Measurements from ENCODE around the gene CENPP. TPM values are rescaled to one million over a fixed set of nuclear protein-coding genes. Genes with fewer than 3 reads are reported as not detected.

The CENPP gene
- total RNA-seq, 1 donor from 2014 or later = 13.1 TPM

- DNase-seq (ENCODE audit: low read depth) = no peak
Measured at GRCh38 chr9:92652461-92652860, 326.7 kb downstream of the CENPP start.

- DNase-seq (ENCODE audit: low read depth) = peak; percentile 52
Measured at GRCh38 chr9:92654481-92655301, 328.9 kb downstream of the CENPP start.

GRCh38 chr9:92655366-92655765 is 329.6 kb downstream of the CENPP start:
- DNase-seq (ENCODE audit: low read depth) = no peak

- no peak for DNase-seq (ENCODE audit: low read depth)
Measured at GRCh38 chr9:92655896-92656536, 330.3 kb downstream of the CENPP start.

GRCh38 chr9:92656537-92656925 is 330.8 kb downstream of the CENPP start:
- no peak for DNase-seq (ENCODE audit: low read depth)

- DNase-seq (ENCODE audit: low read depth) = peak; percentile 54
Measured at GRCh38 chr9:92657296-92658094, 331.7 kb downstream of the CENPP start.

- DNase-seq (ENCODE audit: low read depth) = no peak
Measured at GRCh38 chr9:92658176-92658575, 332.4 kb downstream of the CENPP start.

GRCh38 chr9:92658611-92659010 is 332.9 kb downstream of the CENPP start:
- DNase-seq (ENCODE audit: low read depth) = no peak

- no peak for DNase-seq (ENCODE audit: low read depth)
Measured at GRCh38 chr9:92659601-92660000, 333.8 kb downstream of the CENPP start.

- no peak for DNase-seq (ENCODE audit: low read depth)
Measured at GRCh38 chr9:92660266-92660665, 334.5 kb downstream of the CENPP start.

GRCh38 chr9:92661127-92661526 is 335.4 kb downstream of the CENPP start:
- no peak for DNase-seq (ENCODE audit: low read depth)

- DNase-seq (ENCODE audit: low read depth) = no peak
Measured at GRCh38 chr9:92661743-92662142, 336.0 kb downstream of the CENPP start.

- no peak for DNase-seq (ENCODE audit: low read depth)
Measured at GRCh38 chr9:92663126-92663525, 337.4 kb downstream of the CENPP start.

GRCh38 chr9:92663951-92664350 is 338.2 kb downstream of the CENPP start:
- no peak for DNase-seq (ENCODE audit: low read depth)

- no peak for DNase-seq (ENCODE audit: low read depth)
Measured at GRCh38 chr9:92664394-92665152, 338.8 kb downstream of the CENPP start.

GRCh38 chr9:92665836-92666235 is 340.1 kb downstream of the CENPP start:
- DNase-seq (ENCODE audit: low read depth) = no peak

- DNase-seq (ENCODE audit: low read depth) = no peak
Measured at GRCh38 chr9:92666236-92666635, 340.5 kb downstream of the CENPP start.

- no peak for DNase-seq (ENCODE audit: low read depth)
Measured at GRCh38 chr9:92666912-92667532, 341.3 kb downstream of the CENPP start.

- DNase-seq (ENCODE audit: low read depth) = peak; percentile 61
Measured at GRCh38 chr9:92668746-92669526, 343.2 kb downstream of the CENPP start.

- peak; percentile 33 for DNase-seq (ENCODE audit: low read depth)
Measured at GRCh38 chr9:92669527-92669889, 343.8 kb downstream of the CENPP start.
